Vagina (tissue), 2 donors: Measurements from ENCODE around the gene TEX44. TPM values are rescaled to one million over a fixed set of nuclear protein-coding genes. Genes with fewer than 3 reads are reported as not detected.
"Not testable (repeated sequence)": the region's sequence is repeated elsewhere in the genome, so short reads cannot be mapped to it uniquely, and the experiment has no call there.

Source experiments
- DNase-seq, 2 donors: peaks; one replicate each; pipeline ENCODE4 v3.0.0-alpha.2; 2017; ENCODE audit errors: extremely low spot score in 2 of 2
- H3K27ac ChIP-seq: fragments of 200-600 bp; sonication (generic); one replicate; pipeline ENCODE4 v1.5.1; 2019
- H3K27me3 ChIP-seq: fragments of 200-600 bp; sonication (generic); one replicate; pipeline ENCODE4 v1.5.1; 2019
- H3K36me3 ChIP-seq, 2 donors: fragments of 200-600 bp; sonication (generic); one replicate each; pipeline ENCODE4 v1.5.1; 2017 to 2019
- H3K4me1 ChIP-seq: fragments of 200-600 bp; sonication (generic); one replicate; pipeline ENCODE4 v1.5.1; 2019
- H3K4me3 ChIP-seq, 2 donors: fragments of 200-600 bp; sonication (generic); 1 replicate in 1 of 2; 2 replicates in 1 of 2; pipeline ENCODE4 v1.5.1; 2016 to 2019
- H3K9me3 ChIP-seq: fragments of 200-600 bp; sonication (generic); one replicate; pipeline ENCODE4 v1.5.1; 2019
- CTCF ChIP-seq, 3 experiments: fragments of 450-650 bp in 2 of 3; fragments of 200-600 bp in 1 of 3; sonication (generic) in 1 of 3; IDR thresholded peaks; one replicate each; pipeline ENCODE4 v1.5.1; 2017 to 2019; ENCODE audit warnings: antibody characterized with exemption in 3 of 3, mild to moderate bottlenecking in 2 of 3, moderate library complexity in 2 of 3
- POLR2A ChIP-seq, 2 donors: fragments of 450-650 bp; IDR thresholded peaks; one replicate each; pipeline ENCODE4 v1.6.1; 2017; ENCODE audit warnings: antibody characterized with exemption in 2 of 2, mild to moderate bottlenecking in 2 of 2, moderate library complexity in 2 of 2
- POLR2AphosphoS5 ChIP-seq, 2 donors: sonication (generic); formaldehyde crosslinking; IDR thresholded peaks; one replicate each; pipeline ENCODE4 v1.9.0; 2017; ENCODE audit warnings: antibody characterized with exemption in 2 of 2, mild to moderate bottlenecking in 2 of 2, low read depth in 1 of 2; ENCODE audit not compliant: insufficient read depth in 1 of 2
- intact Hi-C: fragments of 100-400 bp; cut with DNase I; formaldehyde crosslinking; loops from one replicate; pipeline ENCODE4 v1.15.1; 2023
- total RNA-seq: library from RNA; depleted of rRNA; stranded (reverse); fragments of >200 nt; gene quantifications from one replicate; pipeline ENCODE4 v1.2.3, GENCODE V29; 2016

Gene TEX44
- total RNA-seq, 1 donor from 2014 or later, result not detected

DNA sequence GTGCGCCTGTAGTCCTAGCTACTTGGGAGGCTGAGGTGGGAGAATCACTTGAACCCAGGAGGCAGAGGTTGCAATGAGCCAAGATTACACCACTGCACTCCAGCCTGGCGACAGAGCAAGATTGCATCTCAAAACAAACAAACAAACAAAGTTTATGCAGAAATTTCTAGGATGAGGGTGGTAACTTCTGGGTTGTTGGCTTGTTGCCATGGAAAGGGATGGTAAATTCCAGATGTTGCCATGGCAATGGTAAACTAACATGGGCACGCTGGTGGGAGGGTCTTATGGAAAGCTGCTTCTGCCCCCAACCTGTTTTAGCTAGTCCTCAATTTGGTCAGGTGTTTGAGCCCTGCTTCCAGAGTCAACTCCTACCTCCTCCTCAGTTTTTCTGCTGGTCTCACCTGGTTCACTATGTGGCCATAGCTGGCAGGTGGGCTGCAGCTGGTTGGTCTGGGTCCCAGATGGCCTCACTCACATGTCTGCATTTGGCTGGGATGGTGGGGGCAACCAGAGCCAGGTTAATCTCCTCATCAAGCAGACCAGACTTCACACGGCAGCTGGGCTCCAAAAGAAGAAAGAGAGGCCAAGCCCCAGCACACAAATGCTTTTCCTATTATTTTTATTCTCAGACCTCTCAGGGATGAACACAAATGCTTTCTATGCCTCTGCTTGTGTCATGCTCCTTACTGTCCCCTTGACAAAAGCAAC is 26.6 kb upstream of the TEX44 start:
- no peak overlapping the region for H3K27ac ChIP-seq
- H3K4me3 ChIP-seq, result no peak overlapping the region
- no peaks in the 10 kb centered on the region for H3K9me3 ChIP-seq
- TF ChIP-seq POLR2A (IDR thresholded peaks at IDR 0.05), result no peak
- TF ChIP-seq POLR2AphosphoS5 (IDR thresholded peaks at IDR 0.05; ENCODE audit: insufficient read depth in 1 of 2, low read depth in 1 of 2), result no peak
- TF ChIP-seq CTCF (IDR thresholded peaks at IDR 0.05), result no peak
- H3K36me3 ChIP-seq, result no peaks in the 10 kb centered on the region
- DNase-seq, result no peak
- H3K27me3 ChIP-seq, result no peaks in the 10 kb centered on the region
- no peaks in the 10 kb centered on the region for H3K4me1 ChIP-seq
- intact Hi-C loops, result no loop called here

- Histone ChIP-seq H3K4me1 (peaks cover 9% of the 10 kb centered on the region), H3K9me3 (no peaks in the 10 kb centered on the region)
- intact Hi-C loops, result no loop called here
These were observed 25.5 kb upstream of the TEX44 start for GRCh38 chr2:231567159-231567558.

DNA sequence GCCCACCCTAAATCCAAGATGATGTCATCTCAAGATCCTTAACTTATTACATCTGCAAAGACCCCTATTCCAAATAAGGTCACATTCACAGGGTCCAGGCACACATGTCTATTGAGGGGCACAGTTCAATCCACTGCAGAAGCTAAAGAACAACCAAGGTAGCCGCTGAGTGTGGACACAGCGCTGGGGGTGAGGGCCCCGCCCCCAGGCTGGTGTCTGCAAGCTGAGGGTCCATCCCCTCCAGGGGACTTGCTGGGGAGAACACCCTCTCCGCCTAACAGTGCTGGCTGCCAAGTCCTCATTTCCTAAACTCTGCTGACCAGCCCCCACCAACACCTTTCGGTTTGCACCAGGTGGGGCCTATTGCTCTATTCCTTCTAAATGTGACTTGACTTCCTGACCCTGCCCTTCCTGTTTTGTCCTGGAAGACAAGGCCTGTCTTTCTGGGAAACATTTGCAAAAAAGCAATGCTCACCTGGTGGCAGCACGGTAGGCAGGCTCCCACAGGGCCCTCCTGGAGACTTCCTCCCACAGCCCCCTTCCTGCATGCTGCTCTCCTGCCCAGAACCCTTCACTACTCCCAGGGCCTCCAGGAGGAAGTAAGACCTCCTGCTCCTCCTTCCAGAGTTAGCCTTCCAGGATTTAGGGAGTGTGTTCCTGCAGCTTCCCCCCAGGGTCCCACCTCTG is 24.4 kb upstream of the TEX44 start:
- Histone ChIP-seq H3K36me3 (no peaks in the 10 kb centered on the region), H3K27ac (no peak overlapping the region), H3K4me1 (peaks cover 9% of the 10 kb centered on the region), H3K4me3 (no peak overlapping the region), H3K9me3 (no peaks in the 10 kb centered on the region), H3K27me3 (no peaks in the 10 kb centered on the region)
- DNase-seq, result no peak
- intact Hi-C loops, result no loop called here
- no peak for TF ChIP-seq CTCF (IDR thresholded peaks at IDR 0.05)
- TF ChIP-seq POLR2A (IDR thresholded peaks at IDR 0.05), result no peak
- no peak for TF ChIP-seq POLR2AphosphoS5 (IDR thresholded peaks at IDR 0.05; ENCODE audit: insufficient read depth in 1 of 2, low read depth in 1 of 2)

More at GRCh38 chr2:231567159-231567558, 25.5 kb upstream of the TEX44 start:
- H3K4me3 ChIP-seq, result no peak overlapping the region
- no peak overlapping the region for H3K27ac ChIP-seq
- TF ChIP-seq POLR2AphosphoS5 (IDR thresholded peaks at IDR 0.05; ENCODE audit: insufficient read depth in 1 of 2, low read depth in 1 of 2) (no peak), POLR2A (IDR thresholded peaks at IDR 0.05) (no peak), CTCF (IDR thresholded peaks at IDR 0.05) (no peak)
- no peak for DNase-seq
- no peaks in the 10 kb centered on the region for H3K27me3 ChIP-seq
- no peaks in the 10 kb centered on the region for H3K36me3 ChIP-seq

- H3K36me3 ChIP-seq, result no peaks in the 10 kb centered on the region
- no peak for DNase-seq
- no peak overlapping the region for H3K27ac ChIP-seq
- intact Hi-C loops, result no loop called here
- no peaks in the 10 kb centered on the region for H3K27me3 ChIP-seq
- H3K4me3 ChIP-seq, result no peak overlapping the region
- TF ChIP-seq POLR2AphosphoS5 (IDR thresholded peaks at IDR 0.05; ENCODE audit: insufficient read depth in 1 of 2, low read depth in 1 of 2) (no peak), POLR2A (IDR thresholded peaks at IDR 0.05) (no peak), CTCF (IDR thresholded peaks at IDR 0.05) (no peak)
- peaks cover 9% of the 10 kb centered on the region for H3K4me1 ChIP-seq
- no peaks in the 10 kb centered on the region for H3K9me3 ChIP-seq
These were observed 23.8 kb upstream of the TEX44 start for GRCh38 chr2:231568785-231569435.

- H3K9me3 ChIP-seq, H3K4me1 ChIP-seq, H3K27me3 ChIP-seq, H3K36me3 ChIP-seq, intact Hi-C loops, H3K27ac ChIP-seq, H3K4me3 ChIP-seq, DNase-seq: not testable (repeated sequence)
These were observed 21.7 kb upstream of the TEX44 start for GRCh38 chr2:231570915-231571314.
